ENCODE measurements around the gene TMC3. TPM values are rescaled to one million over a fixed set of nuclear protein-coding genes. Genes with fewer than 3 reads are reported as not detected.

Gene TMC3
- total and polyA plus RNA-seq, 10 of the 15 experiments (the other 5 are each of a cell fraction or from before 2014, with no cell fraction given) = 0.03 to 0.04 (median 0.04) TPM; not detected in 7

DNA sequence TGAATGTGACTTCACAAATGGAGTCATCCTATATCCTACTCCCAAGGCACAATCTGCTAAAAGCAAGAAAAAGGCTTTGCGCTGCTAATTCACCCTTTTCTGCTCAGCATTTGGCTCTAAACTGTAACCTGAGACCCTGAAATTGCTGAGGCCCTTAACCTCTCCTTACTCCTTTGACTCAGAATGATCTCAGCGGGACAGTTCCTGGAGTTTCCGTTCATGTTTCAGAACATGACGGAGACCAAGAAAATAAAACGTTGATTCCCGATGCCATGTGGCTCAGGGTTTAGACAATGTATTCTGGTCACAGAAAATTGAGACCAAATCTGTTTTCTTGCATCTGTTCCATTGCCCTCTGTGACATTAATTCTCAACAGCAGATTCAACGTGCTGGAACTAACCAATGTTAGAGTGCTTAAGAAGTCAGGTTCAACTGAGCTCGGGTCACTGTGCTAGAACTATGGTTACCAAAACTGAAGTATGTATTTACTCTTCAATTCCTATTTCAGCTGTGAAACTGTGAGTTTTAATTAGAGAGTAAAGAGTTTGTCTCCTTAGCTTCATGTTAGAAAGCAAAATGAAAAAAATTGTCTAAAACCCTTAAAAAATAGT, 45.4 kb upstream of the TMC3 start:
- Histone ChIP-seq H3K27me3 (replicated peaks in 1 of 2; ENCODE audit: control insufficient read depth in 2 of 2, insufficient read depth in 2 of 2, low read length in 1 of 2) (no peaks in the 10 kb centered on the region), H3K79me2 (ENCODE audit: control insufficient read depth, insufficient read depth, low read length) (no peaks in the 10 kb centered on the region), H3K9ac (ENCODE audit: control insufficient read depth, insufficient read depth, low read length) (no peak overlapping the region), H3K4me2 (ENCODE audit: control insufficient read depth, insufficient read depth) (no peak overlapping the region), H2AFZ (ENCODE audit: control insufficient read depth, low read depth, low read length) (no peak overlapping the region), H4K20me1 (ENCODE audit: control insufficient read depth, insufficient read depth) (no peaks in the 10 kb centered on the region), H3K36me3 (ENCODE audit: control insufficient read depth in 2 of 2, insufficient read depth in 2 of 2, low read length in 1 of 2) (no peaks in the 10 kb centered on the region), H3K4me3 (no peak overlapping the region), H3K27ac (ENCODE audit: control insufficient read depth, insufficient read depth) (no peak overlapping the region), H3K9me3 (replicated peaks; ENCODE audit: control insufficient read depth, insufficient read depth, low read length) (no peaks in the 10 kb centered on the region), H3K4me1 (ENCODE audit: control insufficient read depth, insufficient read depth, low read length) (no peaks in the 10 kb centered on the region)
- FAIRE-seq (no peak), DNase-seq (ENCODE audit: low read depth, low spot score) (no peak), ATAC-seq (no peak)
- TF ChIP-seq DPF2 (IDR thresholded peaks at IDR 0.05) = no peak
- no peak for TF ChIP-seq POLR2A (IDR thresholded peaks at IDR 0.05; ENCODE audit: low read depth, low read length)
- TF ChIP-seq NBN (IDR thresholded peaks at IDR 0.05) = no peak
- POLR2A ChIA-PET = no interaction called here
- RAD21 ChIA-PET (ENCODE audit: unreplicated experiment) = no interaction called here
- SMC1A ChIA-PET (ENCODE audit: uncharacterized antibody, unreplicated experiment) = no interaction called here
- in situ Hi-C loops (cut with MboI) = no loop called here
- intact Hi-C loops (cut with micrococcal nuclease; ENCODE audit: unreplicated experiment) = no loop called here
- 37% methylated on average over 8 of the region's 8 CpGs for WGBS (ENCODE audit: insufficient coverage, insufficient replicate concordance, low lambda C conversion rate, missing lambda C conversion rate)
- no TSS peak for BruUV-seq (replicated peaks)
- CTCF ChIA-PET = no interaction called here

GRCh38 chr15:81418891-81419290, 44.9 kb upstream of the TMC3 start:
- DNase-seq (ENCODE audit: low read depth, low spot score) = no peak
- no TSS peak for BruUV-seq (replicated peaks)
- Histone ChIP-seq H3K27ac (ENCODE audit: control insufficient read depth, insufficient read depth) (no peak overlapping the region), H3K4me3 (no peak overlapping the region), H3K79me2 (ENCODE audit: control insufficient read depth, insufficient read depth, low read length) (no peaks in the 10 kb centered on the region), H3K4me1 (ENCODE audit: control insufficient read depth, insufficient read depth, low read length) (no peaks in the 10 kb centered on the region), H3K27me3 (replicated peaks in 1 of 2; ENCODE audit: control insufficient read depth in 2 of 2, insufficient read depth in 2 of 2, low read length in 1 of 2) (no peaks in the 10 kb centered on the region), H3K9me3 (replicated peaks; ENCODE audit: control insufficient read depth, insufficient read depth, low read length) (no peaks in the 10 kb centered on the region), H4K20me1 (ENCODE audit: control insufficient read depth, insufficient read depth) (no peaks in the 10 kb centered on the region), H3K36me3 (ENCODE audit: control insufficient read depth in 2 of 2, insufficient read depth in 2 of 2, low read length in 1 of 2) (no peaks in the 10 kb centered on the region), H3K9ac (ENCODE audit: control insufficient read depth, insufficient read depth, low read length) (no peak overlapping the region), H2AFZ (ENCODE audit: control insufficient read depth, low read depth, low read length) (no peak overlapping the region), H3K4me2 (ENCODE audit: control insufficient read depth, insufficient read depth) (no peak overlapping the region)
- ATAC-seq = no peak
- in situ Hi-C loops (cut with MboI) = no loop called here
- FAIRE-seq = no peak
- RAD21 ChIA-PET (ENCODE audit: unreplicated experiment) = no interaction called here
- TF ChIP-seq FOXM1 (IDR thresholded peaks at IDR 0.05; ENCODE audit: low read depth, low read length) = no peak
- no peak for TF ChIP-seq PBX3 (IDR thresholded peaks at IDR 0.05; ENCODE audit: insufficient replicate concordance, low read depth, low read length)
- no peak for TF ChIP-seq NRF1 (conservative IDR thresholded peaks at IDR 0.05; ENCODE audit: low read depth, low read length)
- no peak for TF ChIP-seq RCOR1 (conservative IDR thresholded peaks at IDR 0.05; ENCODE audit: low read depth, low read length)
- no peak for TF ChIP-seq RAD51 (IDR thresholded peaks at IDR 0.05)
- TF ChIP-seq, protein P1, sequence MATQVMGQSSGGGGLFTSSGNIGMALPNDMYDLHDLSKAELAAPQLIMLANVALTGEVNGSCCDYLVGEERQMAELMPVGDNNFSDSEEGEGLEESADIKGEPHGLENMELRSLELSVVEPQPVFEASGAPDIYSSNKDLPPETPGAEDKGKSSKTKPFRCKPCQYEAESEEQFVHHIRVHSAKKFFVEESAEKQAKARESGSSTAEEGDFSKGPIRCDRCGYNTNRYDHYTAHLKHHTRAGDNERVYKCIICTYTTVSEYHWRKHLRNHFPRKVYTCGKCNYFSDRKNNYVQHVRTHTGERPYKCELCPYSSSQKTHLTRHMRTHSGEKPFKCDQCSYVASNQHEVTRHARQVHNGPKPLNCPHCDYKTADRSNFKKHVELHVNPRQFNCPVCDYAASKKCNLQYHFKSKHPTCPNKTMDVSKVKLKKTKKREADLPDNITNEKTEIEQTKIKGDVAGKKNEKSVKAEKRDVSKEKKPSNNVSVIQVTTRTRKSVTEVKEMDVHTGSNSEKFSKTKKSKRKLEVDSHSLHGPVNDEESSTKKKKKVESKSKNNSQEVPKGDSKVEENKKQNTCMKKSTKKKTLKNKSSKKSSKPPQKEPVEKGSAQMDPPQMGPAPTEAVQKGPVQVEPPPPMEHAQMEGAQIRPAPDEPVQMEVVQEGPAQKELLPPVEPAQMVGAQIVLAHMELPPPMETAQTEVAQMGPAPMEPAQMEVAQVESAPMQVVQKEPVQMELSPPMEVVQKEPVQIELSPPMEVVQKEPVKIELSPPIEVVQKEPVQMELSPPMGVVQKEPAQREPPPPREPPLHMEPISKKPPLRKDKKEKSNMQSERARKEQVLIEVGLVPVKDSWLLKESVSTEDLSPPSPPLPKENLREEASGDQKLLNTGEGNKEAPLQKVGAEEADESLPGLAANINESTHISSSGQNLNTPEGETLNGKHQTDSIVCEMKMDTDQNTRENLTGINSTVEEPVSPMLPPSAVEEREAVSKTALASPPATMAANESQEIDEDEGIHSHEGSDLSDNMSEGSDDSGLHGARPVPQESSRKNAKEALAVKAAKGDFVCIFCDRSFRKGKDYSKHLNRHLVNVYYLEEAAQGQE (IDR thresholded peaks at IDR 0.05; ENCODE audit: low read depth, low read length) = no peak
- no peak for TF ChIP-seq ZZZ3 (IDR thresholded peaks at IDR 0.05; ENCODE audit: control insufficient read depth, insufficient read length, low read depth)
- TF ChIP-seq CBX3 (IDR thresholded peaks at IDR 0.05; ENCODE audit: borderline replicate concordance, low read depth) = no peak
- WGBS (ENCODE audit: insufficient coverage, insufficient replicate concordance, low lambda C conversion rate, missing lambda C conversion rate) = 45% methylated on average over 5 of the region's 5 CpGs
- SMC1A ChIA-PET (ENCODE audit: uncharacterized antibody, unreplicated experiment) = no interaction called here
- intact Hi-C loops (cut with micrococcal nuclease; ENCODE audit: unreplicated experiment) = no loop called here
- POLR2A ChIA-PET = no interaction called here
- CTCF ChIA-PET = no interaction called here
